GM18511 (cell line): ENCODE measurements around the gene DMAC2.
"Not testable (repeated sequence)": the region's sequence is repeated elsewhere in the genome, so short reads cannot be mapped to it uniquely, and the experiment has no call there.

ENCODE experiments used
- ATAC-seq: cut with Tn5 transposase; IDR thresholded peaks from one replicate; pipeline ENCODE4 v1.9.1; 2021; ENCODE audit warnings: mild to moderate bottlenecking, moderate library complexity; ENCODE audit not compliant: unreplicated experiment

The DMAC2 gene

DNA sequence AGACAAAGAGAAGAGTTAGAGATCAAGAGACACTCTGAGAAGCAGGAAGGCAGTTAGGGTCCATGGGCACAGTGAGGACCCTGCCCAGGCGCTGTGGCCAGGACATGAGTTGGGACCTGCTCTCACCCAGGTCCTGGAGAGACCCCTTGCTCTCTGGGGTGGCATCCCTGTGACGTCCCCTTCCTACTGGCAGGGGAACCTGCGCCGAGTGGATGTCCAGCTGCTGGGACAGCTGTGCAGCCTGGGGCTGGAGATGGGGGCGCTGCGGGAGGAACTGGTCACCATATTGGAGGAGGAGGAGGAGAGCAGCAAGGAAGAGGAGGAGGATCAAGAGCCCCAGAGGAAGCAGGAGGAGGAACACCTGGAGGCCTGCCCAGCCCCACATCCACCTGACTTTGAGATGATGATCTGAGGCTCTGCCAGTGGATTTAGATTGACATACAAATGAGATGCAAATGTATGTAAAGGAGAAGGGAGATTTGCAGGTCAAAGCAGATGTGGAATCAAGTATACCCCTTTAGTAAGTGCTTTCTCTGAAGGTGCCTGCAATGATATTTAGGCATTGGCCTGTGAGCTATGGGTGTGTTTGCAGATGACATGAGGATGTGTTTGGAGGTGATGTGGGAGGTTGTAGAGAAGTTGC, 4.2 kb upstream of the DMAC2 start:
- no peak for ATAC-seq

DNA sequence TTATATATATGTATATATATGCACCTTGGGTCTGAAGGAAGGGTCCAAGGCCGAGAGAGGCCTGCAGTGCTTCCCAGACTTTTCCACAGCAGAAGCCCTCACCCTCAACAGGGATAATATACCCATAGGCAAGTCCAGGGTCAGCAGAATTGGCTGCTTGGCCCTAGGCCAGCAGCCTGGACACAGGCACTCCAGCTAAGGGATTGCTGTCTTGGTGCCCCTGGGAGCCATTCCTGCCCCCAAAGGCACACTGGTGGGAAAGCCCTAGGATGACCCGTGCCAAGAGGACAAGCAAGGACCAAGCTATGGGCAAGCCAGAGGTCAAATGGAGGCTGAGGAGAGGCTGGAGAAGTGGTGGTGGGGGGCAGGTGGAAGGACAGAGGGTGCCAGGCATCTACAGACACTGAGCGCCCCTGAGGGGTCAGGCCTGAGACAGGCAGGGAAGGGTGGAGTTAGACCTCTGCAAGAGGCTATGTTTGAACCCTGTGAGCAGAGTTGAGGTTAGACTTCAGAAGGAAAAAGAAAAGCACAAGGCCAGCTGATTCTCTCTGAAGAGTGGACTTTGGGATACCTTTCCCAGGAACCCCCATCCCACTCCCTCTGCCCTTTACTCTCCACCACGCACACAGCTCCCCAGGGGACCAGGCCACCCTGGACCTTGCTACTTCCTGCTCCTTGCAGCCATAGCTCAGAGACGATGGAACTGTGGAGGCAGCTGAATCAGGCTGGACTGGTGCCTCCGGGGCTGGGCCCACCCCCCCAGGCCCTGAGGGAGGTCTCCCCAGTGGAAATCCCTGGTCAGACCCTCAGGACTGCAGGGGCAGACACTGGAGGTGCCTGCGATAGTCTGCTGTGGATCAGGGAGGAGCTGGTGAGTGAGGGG, 3.0 kb upstream of the DMAC2 start, which contains the start of gene ERICH4:
ERICH4 (plus strand) TSS at position 684 of the 883 bp plus-strand sequence; CDS start at position 698, 14 bp downstream.
- no peak for ATAC-seq

GRCh38 chr19:41441321-41441945, 1.7 kb upstream of the DMAC2 start:
- no peak for ATAC-seq

- ATAC-seq: no peak
Observed at GRCh38 chr19:41437944-41438574, 1.7 kb downstream of the DMAC2 start.

DNA sequence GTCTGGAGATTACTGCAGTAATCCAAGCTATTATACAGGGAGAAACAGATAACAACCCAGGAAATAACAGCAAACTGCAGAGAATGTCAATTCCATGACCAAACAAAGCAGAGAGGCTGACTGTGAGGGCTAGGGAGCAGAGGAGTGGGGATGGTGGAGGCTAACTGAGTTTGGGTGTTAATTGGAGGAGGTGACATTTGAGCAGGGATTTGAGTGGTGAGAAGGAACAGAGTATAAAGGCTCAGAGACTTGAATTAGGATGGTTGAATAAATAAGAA, 3.1 kb downstream of the DMAC2 start:
- no peak for ATAC-seq

DNA sequence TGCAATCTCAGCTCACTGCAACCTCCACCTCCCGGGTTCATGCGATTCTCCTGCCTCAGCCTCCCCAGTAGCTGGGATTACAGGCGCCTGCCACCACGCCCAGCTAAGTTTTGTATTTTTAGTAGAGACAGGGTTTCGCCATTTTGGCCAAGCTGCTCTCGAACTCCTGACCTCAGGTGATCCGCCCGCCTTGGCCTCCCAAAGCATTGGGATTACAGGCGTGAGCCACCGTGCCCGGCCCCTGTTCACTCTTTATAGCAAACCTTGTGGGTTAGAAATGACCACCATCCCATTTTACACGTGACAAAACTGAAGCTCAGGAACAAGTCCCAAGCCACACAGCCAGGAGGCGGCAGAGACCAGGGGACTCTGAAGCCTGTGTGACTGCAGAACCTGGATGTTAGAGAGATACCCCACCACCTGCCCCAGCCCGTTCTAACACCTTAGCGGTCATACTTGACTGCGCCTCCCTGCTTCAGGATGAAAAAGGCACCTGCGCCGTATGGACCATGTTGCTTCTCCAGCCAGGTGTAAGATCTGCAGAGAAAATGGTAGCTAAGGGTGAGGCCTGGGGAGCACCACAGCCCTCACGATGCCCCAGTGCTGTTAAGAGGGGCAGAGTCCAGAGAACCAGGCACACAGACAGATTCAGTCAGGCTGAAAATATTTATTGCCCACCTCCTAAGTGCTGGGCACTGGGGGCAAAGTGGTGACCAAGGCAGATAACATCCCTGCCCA, 3.6 kb downstream of the DMAC2 start:
- no peak for ATAC-seq

DNA sequence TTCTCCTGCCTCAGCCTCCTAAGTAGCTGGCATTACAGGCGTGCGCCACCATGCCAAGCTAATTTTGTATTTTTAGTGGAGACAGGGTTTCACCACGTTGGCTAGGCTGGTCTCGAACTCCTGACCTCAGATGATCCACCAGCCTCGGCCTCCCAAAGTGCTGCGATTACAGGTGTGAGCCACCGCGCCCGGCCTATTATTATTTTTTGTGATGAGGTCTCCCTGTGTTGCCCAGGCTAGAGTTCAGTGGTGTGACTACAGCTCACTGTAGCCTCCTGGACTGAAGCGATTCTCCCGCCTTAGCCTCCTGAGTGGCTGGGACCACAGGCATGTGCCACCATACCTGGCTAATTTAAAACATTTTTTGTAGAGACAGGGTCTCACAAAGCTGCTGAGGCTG, 4.3 kb downstream of the DMAC2 start:
- not testable (repeated sequence) for ATAC-seq

- no peak for ATAC-seq
Observed at GRCh38 chr19:41434450-41434849, 5.3 kb downstream of the DMAC2 start.

GRCh38 chr19:41433171-41433570, 6.5 kb downstream of the DMAC2 start:
- no peak for ATAC-seq

- ATAC-seq: no peak
Observed at GRCh38 chr19:41431426-41432386, 8.0 kb downstream of the DMAC2 start.

DNA sequence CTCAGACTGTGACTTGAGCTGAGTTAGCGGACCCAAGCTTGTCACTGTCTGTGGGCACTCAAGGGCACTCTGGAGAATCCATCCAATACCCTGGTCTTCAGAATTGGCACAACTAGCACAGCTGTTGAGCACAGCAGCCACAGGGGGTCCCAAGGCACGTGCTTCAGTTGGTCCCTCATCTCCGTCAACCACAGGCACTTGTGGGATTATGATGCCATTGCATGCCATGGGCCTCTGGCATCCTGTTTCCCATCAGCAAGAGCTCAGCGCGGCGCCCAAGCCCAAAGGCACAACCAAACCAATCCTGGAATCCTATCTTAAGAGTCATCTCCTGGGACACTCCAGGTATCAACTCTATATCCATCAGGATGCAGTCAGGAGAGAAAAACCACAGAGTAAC, 8.8 kb downstream of the DMAC2 start:
- no peak for ATAC-seq

DNA sequence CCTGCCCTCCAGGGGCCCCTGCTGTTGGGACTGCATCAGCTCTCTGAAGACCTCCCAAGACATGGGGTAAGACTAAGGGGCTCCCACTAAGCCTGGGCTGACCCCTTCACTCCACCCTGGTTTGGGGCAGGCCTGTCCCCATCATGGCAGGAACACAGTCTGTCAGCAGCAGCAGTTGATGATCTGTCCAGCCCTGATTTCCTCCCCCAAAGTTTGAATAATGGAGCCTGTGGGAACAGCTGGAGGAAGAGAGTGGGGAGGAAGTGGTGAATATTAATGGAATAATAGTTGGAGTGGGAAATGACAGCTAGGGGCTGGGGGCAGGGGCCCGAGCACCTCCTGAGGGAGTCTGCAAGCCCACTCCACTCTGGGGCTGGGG, 11.2 kb downstream of the DMAC2 start:
- ATAC-seq: no peak

DNA sequence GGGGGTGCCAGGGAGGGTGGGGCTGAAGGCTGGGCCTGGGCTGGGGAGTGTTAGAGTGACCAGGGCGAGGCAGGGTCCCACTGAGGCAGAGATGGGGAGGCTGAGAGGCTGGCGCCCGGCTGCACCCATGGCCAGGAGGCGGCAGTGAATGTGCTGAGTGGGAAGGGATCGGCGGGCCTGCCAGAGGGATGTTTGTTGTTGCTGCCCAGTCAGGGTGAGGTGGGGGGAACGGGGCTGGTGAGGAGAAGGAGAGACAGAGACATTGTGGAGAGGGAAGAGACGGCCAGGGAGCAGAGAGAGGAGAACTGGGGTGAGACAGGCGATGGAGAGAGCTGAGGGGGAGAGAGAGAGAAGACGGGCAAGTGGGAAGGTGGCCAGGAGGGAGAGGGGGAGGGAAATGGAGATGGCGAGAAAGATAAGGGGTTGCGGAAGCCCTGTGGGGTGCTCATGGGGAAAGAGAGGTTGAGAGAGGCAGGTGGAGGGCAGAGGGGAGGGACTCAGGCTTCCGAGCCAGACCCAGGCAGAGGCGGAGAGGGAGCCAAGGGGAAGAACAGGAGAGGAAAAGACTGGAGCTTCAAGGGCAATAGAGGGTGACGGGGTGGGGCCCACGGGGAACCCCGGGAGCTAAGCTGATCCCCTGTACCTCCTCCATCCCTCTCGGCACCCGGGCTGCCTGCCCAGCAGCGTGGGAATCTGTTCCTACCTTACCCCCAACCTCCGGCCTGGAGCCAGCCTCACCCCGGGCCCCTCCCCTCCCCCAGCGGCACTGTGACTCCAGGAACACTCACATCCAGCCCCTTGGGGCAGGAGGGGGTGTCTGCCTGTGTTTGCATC, 11.8 kb downstream of the DMAC2 start:
- peak; percentile 50 for ATAC-seq

- peak; percentile 50 for ATAC-seq
Observed at GRCh38 chr19:41426952-41427646, 12.6 kb downstream of the DMAC2 start, which contains the start of gene B3GNT8. TSS of gene B3GNT8 (minus strand) at chr19:41427374. CDS start at chr19:41426778, 596 bp downstream.

DNA sequence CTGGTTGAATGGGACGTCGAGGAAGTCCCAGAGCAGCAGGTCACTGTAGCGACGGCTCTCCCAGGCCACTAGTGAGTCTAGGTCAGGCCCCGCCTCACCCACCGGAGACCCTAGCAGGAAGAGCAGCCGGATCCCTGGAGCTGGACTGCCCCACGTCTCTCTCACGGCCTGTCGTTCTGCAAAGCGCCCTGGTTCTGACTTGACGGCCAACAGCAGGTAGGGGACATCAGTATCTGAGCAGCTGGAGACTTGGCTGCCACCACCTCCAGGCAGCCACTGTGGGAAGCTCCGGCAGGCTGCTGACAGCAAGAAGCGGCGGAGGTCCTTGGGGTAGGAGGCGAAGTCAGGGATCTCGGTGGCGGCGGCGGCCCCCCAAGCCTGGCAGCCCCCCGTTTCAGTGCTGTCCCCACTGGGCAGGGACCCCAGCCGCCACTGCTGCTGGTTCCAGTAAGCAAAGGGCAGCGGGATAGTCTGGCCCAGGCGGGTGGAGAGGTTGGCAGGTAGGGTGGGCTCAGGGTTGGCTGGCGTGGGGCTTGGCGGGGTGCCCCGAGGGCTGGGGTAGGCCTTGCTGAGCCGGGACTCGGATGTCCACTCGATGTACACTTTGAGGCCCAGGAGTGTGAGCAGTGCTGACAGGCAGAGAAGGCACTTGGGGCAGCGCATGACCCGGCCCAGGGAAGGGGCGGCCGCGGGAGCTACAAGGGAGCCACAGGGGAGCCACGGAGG, 13.4 kb downstream of the DMAC2 start:
- ATAC-seq: no peak

GRCh38 chr19:41425174-41426115, 14.3 kb downstream of the DMAC2 start:
- ATAC-seq: no peak
